Testis (tissue), 5 donors: ENCODE measurements around the gene ASXL3. TPM values are rescaled to one million over a fixed set of nuclear protein-coding genes. Genes with fewer than 3 reads are reported as not detected.

ENCODE experiments used
- DNase-seq: peaks from one replicate; pipeline ENCODE4 v3.0.0-alpha.2; 2019
- H3K27ac ChIP-seq, 2 donors: fragments of 200-600 bp; sonication (generic); one replicate each; pipeline ENCODE4 v1.5.1; 2019
- H3K27me3 ChIP-seq: fragments of 200-600 bp; sonication (generic); one replicate; pipeline ENCODE4 v1.5.1; 2019
- H3K36me3 ChIP-seq: fragments of 200-600 bp; sonication (generic); one replicate; pipeline ENCODE4 v1.5.1; 2017; ENCODE audit warnings: low read depth; ENCODE audit errors: missing control alignments
- H3K4me1 ChIP-seq: fragments of 200-600 bp; sonication (generic); one replicate; pipeline ENCODE4 v1.5.1; 2019
- H3K4me3 ChIP-seq, 2 donors: fragments of 200-600 bp; sonication (generic); one replicate each; pipeline ENCODE4 v1.5.1; 2017 to 2019
- H3K9me3 ChIP-seq: fragments of 200-600 bp; sonication (generic); one replicate; pipeline ENCODE4 v1.5.1; 2017
- CTCF ChIP-seq, 3 experiments: fragments of 450-650 bp in 2 of 3; fragments of 200-600 bp in 1 of 3; sonication (generic) in 1 of 3; IDR thresholded peaks; one replicate each; pipeline ENCODE4 v1.5.1; 2016 to 2019; ENCODE audit warnings: antibody characterized with exemption in 3 of 3, mild to moderate bottlenecking in 2 of 3, moderate library complexity in 1 of 3
- POLR2A ChIP-seq: fragments of 450-650 bp; IDR thresholded peaks from one replicate; pipeline ENCODE4 v1.6.1; 2017; ENCODE audit warnings: antibody characterized with exemption, mild to moderate bottlenecking, moderate library complexity
- WGBS, 2 donors: methylation state at CpG; one replicate each; pipeline ENCODE4 v1.1.5; 2018; 5-methylcytosine and 5-hydroxymethylcytosine counted together
- intact Hi-C: fragments of 100-400 bp; cut with DNase I; formaldehyde crosslinking; loops from one replicate; pipeline ENCODE4 v1.15.1; 2023; ENCODE audit warnings: low total_unique reads
- long read RNA-seq, 2 donors: transcript quantifications; one replicate each; lab custom pipeline, GENCODE V29; 2026
- polyA plus RNA-seq: library from polyadenylated mRNA; stranded (reverse); fragments of 350-450 nt; fragmentation: Illumina TruSeq; extraction: RNeasy Lipid Tissue Mini Kit (QIAGEN cat#74804); gene quantifications from one replicate; pipeline ENCODE4 v1.2.3, GENCODE V29; 2014; ENCODE audit warnings: low read depth, low replicate concordance; ENCODE audit not compliant: insufficient read depth
- total RNA-seq, 2 donors: library from RNA; depleted of rRNA; stranded (reverse); fragments of >200 nt; gene quantifications; one replicate each; pipeline ENCODE4 v1.2.3, GENCODE V29; 2016

ASXL3 gene
- total RNA-seq (10 to 100 TPM; 15.4 to 18.0 TPM), polyA plus RNA-seq (15.7 TPM)
- long read RNA-seq, donor 1: 0 reads
- long read RNA-seq, donor 2: 0 reads

GRCh38 chr18:33577685-33578517, at the start of gene ASXL3:
Gene ASXL3, plus strand, starts transcription at chr18:33578219. Its CDS starts 413 bp downstream, at chr18:33578632.
- no peaks in the 10 kb centered on the region for H3K27me3 ChIP-seq
- TF ChIP-seq POLR2A (no peak), CTCF (IDR thresholded peaks at IDR 0.05) (no peak)
- H3K4me1 ChIP-seq: no peaks in the 10 kb centered on the region
- DNase-seq: peak; percentile 46
- WGBS, 2 donors: 0 to 5% methylated on average over 4 to 55 of the region's 103 CpGs
- H3K9me3 ChIP-seq: no peaks in the 10 kb centered on the region
- H3K36me3 ChIP-seq: no peaks in the 10 kb centered on the region
- intact Hi-C loops: no loop called here
- peak within 1 kb of the TSS; percentile 64 to 74 for H3K4me3 ChIP-seq
- H3K27ac ChIP-seq: peak within 1 kb of the TSS; percentile 77 to 78

GRCh38 chr18:33532978-33533377, 45.0 kb upstream of the ASXL3 start:
- no peaks in the 10 kb centered on the region for H3K27me3 ChIP-seq
- intact Hi-C loops: no loop called here
- 78 to 87% methylated on average over 1 of the region's 1 CpG for WGBS, 2 donors
- H3K4me1 ChIP-seq: no peaks in the 10 kb centered on the region
- TF ChIP-seq CTCF (IDR thresholded peaks at IDR 0.05) (no peak), POLR2A (no peak)
- H3K27ac ChIP-seq: no peak overlapping the region
- no peaks in the 10 kb centered on the region for H3K9me3 ChIP-seq
- H3K36me3 ChIP-seq: no peaks in the 10 kb centered on the region
- no peak overlapping the region for H3K4me3 ChIP-seq
- no peak for DNase-seq

GRCh38 chr18:33536904-33537303, 41.1 kb upstream of the ASXL3 start:
- Histone ChIP-seq H3K36me3 (no peaks in the 10 kb centered on the region), H3K27ac (no peak overlapping the region), H3K4me3 (no peak overlapping the region), H3K9me3 (no peaks in the 10 kb centered on the region), H3K4me1 (no peaks in the 10 kb centered on the region), H3K27me3 (no peaks in the 10 kb centered on the region)
- intact Hi-C loops: no loop called here
- DNase-seq: no peak
- 59 to 74% methylated on average over 1 of the region's 1 CpG for WGBS, 2 donors
- TF ChIP-seq CTCF (IDR thresholded peaks at IDR 0.05) (no peak), POLR2A (no peak)

GRCh38 chr18:33538418-33539042, 39.5 kb upstream of the ASXL3 start:
- Histone ChIP-seq H3K9me3 (no peaks in the 10 kb centered on the region), H3K27me3 (no peaks in the 10 kb centered on the region), H3K27ac (no peak overlapping the region), H3K4me3 (no peak overlapping the region), H3K4me1 (no peaks in the 10 kb centered on the region), H3K36me3 (no peaks in the 10 kb centered on the region)
- DNase-seq: no peak
- TF ChIP-seq POLR2A: no peak
- no peak for TF ChIP-seq CTCF (IDR thresholded peaks at IDR 0.05)
- intact Hi-C loops: no loop called here
- WGBS, 2 donors: 58 to 63% methylated on average over 6 of the region's 6 CpGs
